HG02970 (cell line): Measurements from ENCODE around the gene MARF1.
"Not testable (repeated sequence)": the region's sequence is repeated elsewhere in the genome, so short reads cannot be mapped to it uniquely, and the experiment has no call there.

Source experiments
- ATAC-seq: cut with Tn5 transposase; IDR thresholded peaks from one replicate; pipeline ENCODE4 v1.9.1; 2021; ENCODE audit warnings: mild to moderate bottlenecking, moderate library complexity, moderate number of reproducible peaks; ENCODE audit not compliant: unreplicated experiment, low FRiP score

MARF1 gene

DNA sequence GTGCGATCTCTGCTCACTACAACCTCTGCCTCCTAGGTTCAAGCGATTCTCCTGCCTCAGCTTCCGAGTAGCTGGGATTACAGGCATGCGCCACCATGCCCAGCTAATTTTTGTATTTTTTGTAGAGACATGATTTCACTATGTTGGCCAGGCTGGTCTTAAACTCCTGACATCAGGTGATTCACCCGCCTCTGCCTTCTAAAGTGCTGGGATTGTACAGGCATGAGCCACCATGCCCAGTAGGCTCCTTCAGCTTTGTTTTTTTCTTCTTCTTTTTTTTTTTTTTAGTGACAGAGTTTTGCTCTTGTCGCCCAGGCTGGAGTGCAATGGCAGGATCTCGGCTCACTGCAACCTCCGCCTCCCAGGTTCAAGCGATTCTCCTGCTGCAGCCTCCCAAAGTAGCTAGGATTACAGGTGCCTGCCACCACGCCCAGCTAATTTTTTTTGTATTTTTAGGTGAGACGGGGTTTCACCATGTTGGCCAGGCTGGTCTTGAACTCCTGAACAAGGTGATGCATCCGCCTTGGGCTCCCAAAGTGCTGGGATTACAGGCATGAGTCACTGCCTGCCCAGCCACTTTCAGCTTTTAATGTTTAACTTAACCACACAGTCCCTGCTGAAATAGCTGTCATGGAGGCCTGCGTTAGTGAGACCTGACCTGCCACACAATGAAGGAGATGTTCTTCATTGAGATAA, 95.7 kb downstream of the MARF1 start:
- not testable (repeated sequence) for ATAC-seq

GRCh38 chr16:15545544-15545943, 97.4 kb downstream of the MARF1 start:
- ATAC-seq = no peak

- no peak for ATAC-seq
These were observed 98.5 kb downstream of the MARF1 start for GRCh38 chr16:15544405-15544804.
